ENCODE data around the gene MAP3K20. TPM values are rescaled to one million over a fixed set of nuclear protein-coding genes. Genes with fewer than 3 reads are reported as not detected.
A peak's percentile ranks its signal among the peaks of the same experiment; 100 is the strongest.

The MAP3K20 gene
- total RNA-seq, 1 donor from 2014 or later: 18.0 TPM

DNA sequence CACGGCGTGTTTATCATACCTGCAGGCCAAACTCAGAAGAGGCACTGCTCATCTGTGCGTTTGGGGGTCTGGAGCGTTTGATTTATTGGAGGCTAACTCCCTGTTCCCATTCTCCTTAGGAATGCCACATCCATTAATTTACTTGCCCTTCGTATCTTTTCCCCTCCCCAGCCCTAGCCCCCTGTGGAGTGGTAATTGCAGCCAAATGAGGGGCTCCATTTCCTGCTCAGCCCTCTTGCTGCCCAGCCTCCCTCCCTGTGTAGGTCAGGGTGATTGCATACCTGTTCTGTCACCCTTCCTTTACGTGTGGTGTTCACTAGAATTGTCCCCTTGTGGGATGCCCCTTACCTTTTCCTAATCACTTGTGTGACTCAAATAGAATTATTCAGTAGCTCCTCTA, 120.4 kb downstream of the MAP3K20 start:
- peaks cover 4% of the 10 kb centered on the region for H3K36me3 ChIP-seq
- H2AFZ ChIP-seq (replicated peaks): no peak overlapping the region
- no peak for TF ChIP-seq EZH2phosphoT487 (IDR thresholded peaks at IDR 0.05)
- TF ChIP-seq, protein P1, sequence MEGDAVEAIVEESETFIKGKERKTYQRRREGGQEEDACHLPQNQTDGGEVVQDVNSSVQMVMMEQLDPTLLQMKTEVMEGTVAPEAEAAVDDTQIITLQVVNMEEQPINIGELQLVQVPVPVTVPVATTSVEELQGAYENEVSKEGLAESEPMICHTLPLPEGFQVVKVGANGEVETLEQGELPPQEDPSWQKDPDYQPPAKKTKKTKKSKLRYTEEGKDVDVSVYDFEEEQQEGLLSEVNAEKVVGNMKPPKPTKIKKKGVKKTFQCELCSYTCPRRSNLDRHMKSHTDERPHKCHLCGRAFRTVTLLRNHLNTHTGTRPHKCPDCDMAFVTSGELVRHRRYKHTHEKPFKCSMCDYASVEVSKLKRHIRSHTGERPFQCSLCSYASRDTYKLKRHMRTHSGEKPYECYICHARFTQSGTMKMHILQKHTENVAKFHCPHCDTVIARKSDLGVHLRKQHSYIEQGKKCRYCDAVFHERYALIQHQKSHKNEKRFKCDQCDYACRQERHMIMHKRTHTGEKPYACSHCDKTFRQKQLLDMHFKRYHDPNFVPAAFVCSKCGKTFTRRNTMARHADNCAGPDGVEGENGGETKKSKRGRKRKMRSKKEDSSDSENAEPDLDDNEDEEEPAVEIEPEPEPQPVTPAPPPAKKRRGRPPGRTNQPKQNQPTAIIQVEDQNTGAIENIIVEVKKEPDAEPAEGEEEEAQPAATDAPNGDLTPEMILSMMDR (IDR thresholded peaks at IDR 0.05): no peak
- TF ChIP-seq EZH2 (IDR thresholded peaks at IDR 0.05): no peak
- no peaks in the 10 kb centered on the region for H3K79me2 ChIP-seq (ENCODE audit: low read depth)
- Mint-ChIP-seq H3K27me3 (ENCODE audit: insufficient read depth, low read depth) (no peaks in the 10 kb centered on the region), H3K4me3 (no peak overlapping the region), H3K4me1 (peaks cover 18% of the 10 kb centered on the region), H3K36me3 (peaks cover 15% of the 10 kb centered on the region), H3K27ac (no peak overlapping the region), H3K9me3 (no peaks in the 10 kb centered on the region)
- DNase-seq (ENCODE audit: low spot score): peak; percentile 68
- peak overlapping the region; percentile 64 for H3K4me2 ChIP-seq
- peaks cover 22% of the 10 kb centered on the region for H3F3A ChIP-seq (ENCODE audit: low read depth)
- H3K27ac ChIP-seq: no peak overlapping the region
- H4K20me1 ChIP-seq (ENCODE audit: low read depth): peaks cover 14% of the 10 kb centered on the region
- peak overlapping the region; percentile 3 for H3K4me3 ChIP-seq
- H3K9me3 ChIP-seq (ENCODE audit: low read depth): no peaks in the 10 kb centered on the region
- no peaks in the 10 kb centered on the region for H3K27me3 ChIP-seq
- H3K9ac ChIP-seq: no peak overlapping the region
- peaks cover 48% of the 10 kb centered on the region for H3K4me1 ChIP-seq

DNA sequence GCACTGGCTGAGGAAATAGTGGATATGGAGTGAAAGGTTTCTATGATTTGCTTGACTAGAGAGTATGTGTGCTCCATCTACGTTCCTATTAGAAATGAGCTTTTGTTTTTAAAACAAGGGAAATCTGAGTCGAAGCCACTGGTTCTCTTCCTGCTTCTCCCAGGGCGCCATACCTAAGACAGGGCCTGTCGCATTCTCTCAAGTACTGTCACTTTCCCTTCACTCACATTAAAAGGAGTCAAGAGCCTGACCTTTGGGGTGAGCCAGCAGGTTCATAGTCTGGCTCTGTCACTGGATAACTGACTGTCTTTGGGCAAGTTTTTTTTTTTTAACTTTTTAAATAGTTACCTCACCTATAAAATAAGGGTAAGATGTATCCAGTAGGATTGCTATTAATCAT, 121.0 kb downstream of the MAP3K20 start:
- Histone ChIP-seq H3K27me3 (no peaks in the 10 kb centered on the region), H3K4me3 (no peak overlapping the region), H3K9me3 (ENCODE audit: low read depth) (no peaks in the 10 kb centered on the region), H3K4me2 (peak overlapping the region; percentile 64), H3K36me3 (peaks cover 4% of the 10 kb centered on the region), H3K27ac (no peak overlapping the region), H2AFZ (replicated peaks) (no peak overlapping the region), H3F3A (ENCODE audit: low read depth) (peaks cover 22% of the 10 kb centered on the region), H3K9ac (no peak overlapping the region), H3K4me1 (peaks cover 46% of the 10 kb centered on the region), H3K79me2 (ENCODE audit: low read depth) (no peaks in the 10 kb centered on the region), H4K20me1 (ENCODE audit: low read depth) (peaks cover 14% of the 10 kb centered on the region)
- H3K27ac Mint-ChIP-seq: no peak overlapping the region
- no peak overlapping the region for H3K4me3 Mint-ChIP-seq
- no peak for TF ChIP-seq EZH2phosphoT487 (IDR thresholded peaks at IDR 0.05)
- TF ChIP-seq, protein P1 (IDR thresholded peaks at IDR 0.05): no peak
- no peak for TF ChIP-seq EZH2 (IDR thresholded peaks at IDR 0.05)
- no peaks in the 10 kb centered on the region for H3K27me3 Mint-ChIP-seq (ENCODE audit: insufficient read depth, low read depth)
- peaks cover 18% of the 10 kb centered on the region for H3K4me1 Mint-ChIP-seq
- peaks cover 11% of the 10 kb centered on the region for H3K36me3 Mint-ChIP-seq
- no peaks in the 10 kb centered on the region for H3K9me3 Mint-ChIP-seq
- peak; percentile 19 for DNase-seq (ENCODE audit: low spot score)

DNA sequence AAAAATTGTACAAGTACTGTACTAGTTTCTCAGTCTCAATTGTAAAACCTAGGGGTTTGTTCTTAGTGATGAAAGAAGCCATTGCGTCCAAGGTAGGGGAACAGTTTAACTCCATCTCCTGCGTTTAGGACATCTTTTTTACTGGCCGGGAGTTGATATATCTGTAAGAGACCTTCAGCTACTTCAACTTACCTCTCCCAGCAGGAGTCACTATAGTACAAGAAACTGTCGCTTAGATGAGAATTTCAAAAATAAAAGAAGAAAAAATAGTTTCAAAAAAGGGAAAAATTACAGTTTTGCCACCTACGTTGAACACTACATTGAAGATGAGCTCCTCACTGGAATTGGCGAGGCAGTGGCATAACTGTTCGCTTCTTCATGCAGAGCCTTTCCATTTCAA, 122.7 kb downstream of the MAP3K20 start:
- peaks cover 35% of the 10 kb centered on the region for H3K4me1 ChIP-seq
- no peak overlapping the region for H3K4me3 ChIP-seq
- no peak overlapping the region for H2AFZ ChIP-seq (replicated peaks)
- no peaks in the 10 kb centered on the region for H3K27me3 ChIP-seq
- H3K9ac ChIP-seq: no peak overlapping the region
- Mint-ChIP-seq H3K36me3 (peaks cover 10% of the 10 kb centered on the region), H3K27ac (no peak overlapping the region), H3K9me3 (no peaks in the 10 kb centered on the region), H3K27me3 (ENCODE audit: insufficient read depth, low read depth) (no peaks in the 10 kb centered on the region), H3K4me1 (peaks cover 18% of the 10 kb centered on the region), H3K4me3 (no peak overlapping the region)
- peaks cover 22% of the 10 kb centered on the region for H3F3A ChIP-seq (ENCODE audit: low read depth)
- no peak overlapping the region for H3K4me2 ChIP-seq
- no peaks in the 10 kb centered on the region for H3K79me2 ChIP-seq (ENCODE audit: low read depth)
- no peaks in the 10 kb centered on the region for H3K9me3 ChIP-seq (ENCODE audit: low read depth)
- peaks cover 4% of the 10 kb centered on the region for H3K36me3 ChIP-seq
- H4K20me1 ChIP-seq (ENCODE audit: low read depth): peaks cover 14% of the 10 kb centered on the region
- TF ChIP-seq EZH2 (IDR thresholded peaks at IDR 0.05): no peak
- TF ChIP-seq, protein P1 (IDR thresholded peaks at IDR 0.05): peak; percentile 31
- no peak for TF ChIP-seq EZH2phosphoT487 (IDR thresholded peaks at IDR 0.05)
- no peak for DNase-seq (ENCODE audit: low spot score)
- no peak overlapping the region for H3K27ac ChIP-seq

All from neural progenitor cell (in vitro differentiated cells).